Adrenal gland (tissue), 12 donors: ENCODE measurements around the gene ACOT4. TPM values are rescaled to one million over a fixed set of nuclear protein-coding genes. Genes with fewer than 3 reads are reported as not detected.

Experiments used
- DNase-seq, 7 donors: peaks; one replicate each; pipeline ENCODE4 v3.0.0-alpha.2; 2019 to 2020
- H3K27ac ChIP-seq, 5 donors: fragments of 200-600 bp; sonication (generic) in 4 of 5; 1 replicate in 3 of 5; 2 replicates in 2 of 5; pipeline versions ENCODE4 v1.5.1 to v1.8.0; 2016 to 2020; ENCODE audit warnings: mild to moderate bottlenecking in 1 of 5
- H3K27me3 ChIP-seq: fragments of 200-600 bp; 2 replicates; pipeline ENCODE4 v1.8.0; 2021
- H3K36me3 ChIP-seq, 2 donors: fragments of 200-600 bp; replicated peaks in 1 of 2; 1 replicate in 1 of 2; 2 replicates in 1 of 2; pipeline versions ENCODE4 v1.5.1 to v1.8.0; 2018 to 2022
- H3K4me1 ChIP-seq, 2 donors: fragments of 200-600 bp; replicated peaks in 1 of 2; 1 replicate in 1 of 2; 2 replicates in 1 of 2; pipeline versions ENCODE4 v1.5.1 to v1.8.0; 2018 to 2021
- H3K4me3 ChIP-seq, 4 donors: fragments of 200-600 bp; sonication (generic) in 3 of 4; one replicate each; pipeline ENCODE4 v1.5.1; 2016 to 2018
- H3K9me3 ChIP-seq, 3 donors: fragments of 200-600 bp; sonication (generic) in 1 of 3; replicated peaks in 1 of 3; 1 replicate in 2 of 3; 2 replicates in 1 of 3; pipeline versions ENCODE4 v1.5.1 to v1.8.0; 2016 to 2021
- CTCF ChIP-seq, 6 experiments: fragments of 450-650 bp in 4 of 6; fragments of 200-600 bp in 2 of 6; sonication (generic) in 1 of 6; IDR thresholded peaks; 1 replicate in 5 of 6; 2 replicates in 1 of 6; pipeline versions ENCODE4 v1.5.1 to v1.8.0; 2016 to 2021; ENCODE audit warnings: antibody characterized with exemption in 6 of 6, mild to moderate bottlenecking in 2 of 6, moderate library complexity in 1 of 6
- POLR2A ChIP-seq, 2 donors: fragments of 450-650 bp; IDR thresholded peaks; one replicate each; pipeline ENCODE4 v1.6.1; 2017; ENCODE audit warnings: antibody characterized with exemption in 2 of 2, mild to moderate bottlenecking in 2 of 2, moderate library complexity in 1 of 2
- WGBS, 4 donors: extraction: QIAGEN DNeasy Blood & Tissue Kit in 2 of 4; methylation state at CpG; one replicate each; pipeline versions ENCODE4 v1.1.5 to v1.1.7; 2013 to 2017; 5-methylcytosine and 5-hydroxymethylcytosine counted together
- intact Hi-C, 2 donors: fragments of 100-400 bp; cut with DNase I; formaldehyde crosslinking; loops; one replicate each; pipeline versions ENCODE4 v1.14.1 to v1.15.0; 2022 to 2023
- polyA plus RNA-seq, 3 donors: library from polyadenylated mRNA; stranded (reverse); fragments of 200-250 nt in 2 of 3; fragments of 350-450 nt in 1 of 3; fragmentation: Illumina TruSeq in 1 of 3; extraction: RNeasy Lipid Tissue Mini Kit (QIAGEN cat#74804) in 1 of 3; gene quantifications; one replicate each; pipeline ENCODE4 v1.2.3, GENCODE V29; 2013 to 2014
- total RNA-seq, 9 donors: library from RNA; depleted of rRNA in 4 of 9; stranded (reverse); fragments of >200 nt in 4 of 9; fragments of 120-200 nt in 1 of 9; fragmentation: NEBNext Ultra II Directional in 1 of 9; extraction: Animal tissue kit (Norgen Biotek cat#: 25700) in 1 of 9; gene quantifications; one replicate each; pipeline versions ENCODE4 v1.1.0 to v1.2.4, GENCODE V29; 2013 to 2023
- donor health status: healthy with polysubstance abuse.
- donor health status: Bipolar disorder and iron deficiency.
- donor health status: DM: yes; HTN: yes; CAD: no.
- donor health status: DM: no; HTN: no; CAD: no.
- donor health status: DM: no; HTN: no; CAD: no.
- donor health status: DM: yes; HTN: yes; CAD: no.

ACOT4 gene
- total and polyA plus RNA-seq, 12 donors, result 0.72 to 6.7 (median 2.1) TPM

- no peak overlapping the region for H3K27ac ChIP-seq
- H3K9me3 ChIP-seq, result no peaks in the 10 kb centered on the region
- TF ChIP-seq CTCF (IDR thresholded peaks at IDR 0.05), result no peak
- TF ChIP-seq POLR2A (IDR thresholded peaks at IDR 0.05), result no peak
- 77 to 84% (median 79%) methylated on average over 2 of the region's 2 CpGs for WGBS, 4 donors
- intact Hi-C loops, result no loop called here
- no peaks in the 10 kb centered on the region for H3K4me1 ChIP-seq
- no peak overlapping the region for H3K4me3 ChIP-seq
- DNase-seq, result no peak
- no peaks in the 10 kb centered on the region for H3K36me3 ChIP-seq
- H3K27me3 ChIP-seq, result no peaks in the 10 kb centered on the region
Observed at GRCh38 chr14:73627151-73627558, 35.5 kb downstream of the ACOT4 start.

GRCh38 chr14:73630009-73630780 is 38.5 kb downstream of the ACOT4 start:
- intact Hi-C loops, result loop anchor here in 1 of 2 donors (5.0 kb wide), 1 partner anchor 123 kb away; no protein-coding TSS in a partner anchor

GRCh38 chr14:73633116-73634010 is 41.7 kb downstream of the ACOT4 start:
- no peaks in the 10 kb centered on the region for H3K9me3 ChIP-seq
- H3K4me1 ChIP-seq, result peaks cover 0 to 6% of the 10 kb centered on the region in 2 donors
- peak overlapping the region in 3 of 4 donors; percentile 28 to 56 (median 36) for H3K4me3 ChIP-seq
- TF ChIP-seq CTCF (IDR thresholded peaks at IDR 0.05) (peak; percentile 84 to 96 (median 90)), POLR2A (IDR thresholded peaks at IDR 0.05) (no peak)
- H3K27ac ChIP-seq, result peak overlapping the region in 4 of 5 donors; percentile 17 to 75 (median 60)
- DNase-seq, result peak; percentile 69 to 85 (median 72)
- no peaks in the 10 kb centered on the region for H3K36me3 ChIP-seq
- WGBS, 4 donors, result 11 to 31% (median 13%) methylated on average over 16 to 44 of the region's 44 CpGs
- intact Hi-C loops, result loop anchor here (2.0 to 5.0 kb wide), 2 partner anchors 125 to 126 kb away; no protein-coding TSS in a partner anchor
- H3K27me3 ChIP-seq, result no peaks in the 10 kb centered on the region

More at GRCh38 chr14:73630009-73630780, 38.5 kb downstream of the ACOT4 start:
- Histone ChIP-seq H3K27ac (no peak overlapping the region), H3K4me1 (peaks cover 0 to 6% of the 10 kb centered on the region in 2 donors), H3K4me3 (no peak overlapping the region), H3K27me3 (no peaks in the 10 kb centered on the region), H3K36me3 (no peaks in the 10 kb centered on the region), H3K9me3 (no peaks in the 10 kb centered on the region)
- DNase-seq, result no peak
- 90 to 92% (median 91%) methylated on average over 10 of the region's 10 CpGs for WGBS, 4 donors
- TF ChIP-seq CTCF (IDR thresholded peaks at IDR 0.05), result no peak
- TF ChIP-seq POLR2A (IDR thresholded peaks at IDR 0.05), result no peak
